SK-N-SH treated with all-trans-retinoic acid at 6 μM for 48 hours (cell line): ENCODE measurements around the gene CHST11.

Experiments used
- GLIS3 ChIP-seq: fragments of 250-450 bp; sonication (Bioruptor Pico); IDR thresholded peaks from 2 replicates; pipeline ENCODE4 v1.5.0; 2020; ENCODE audit warnings: mild to moderate bottlenecking, moderate library complexity
- SNAI2 ChIP-seq: fragments of 250-450 bp; sonication (Bioruptor Pico); IDR thresholded peaks from 2 replicates; pipeline ENCODE4 v1.5.0; 2020; ENCODE audit warnings: mild to moderate bottlenecking, moderate library complexity
- TCF4 ChIP-seq: fragments of 250-450 bp; sonication (Bioruptor Pico); IDR thresholded peaks from 2 replicates; pipeline ENCODE4 v1.8.0; 2021; ENCODE audit warnings: mild to moderate bottlenecking, moderate library complexity, borderline replicate concordance
- ZC3H10 ChIP-seq: fragments of 250-450 bp; sonication (Bioruptor Pico); IDR thresholded peaks from 2 replicates; pipeline ENCODE4 v1.5.1; 2021; ENCODE audit warnings: mild to moderate bottlenecking, moderate library complexity
- ZNF8 ChIP-seq: fragments of 450-650 bp; formaldehyde crosslinking; IDR thresholded peaks from 2 replicates; pipeline ENCODE4 v1.5.0; 2020; ENCODE audit warnings: mild to moderate bottlenecking, moderate library complexity
- TF ChIP-seq, protein P1 (sequence below): fragments of 250-450 bp; sonication (Bioruptor Pico); IDR thresholded peaks from 2 replicates; pipeline ENCODE4 v1.8.0; 2020; ENCODE audit warnings: mild to moderate bottlenecking, moderate library complexity, borderline replicate concordance
- TF ChIP-seq, protein P2 (sequence below): fragments of 250-450 bp; sonication (Bioruptor Pico); IDR thresholded peaks from 2 replicates; pipeline ENCODE4 v1.5.1; 2020; ENCODE audit warnings: low read depth, mild to moderate bottlenecking, moderate library complexity
- TF ChIP-seq, protein P3 (sequence below): fragments of 250-450 bp; sonication (Bioruptor Pico); IDR thresholded peaks from 2 replicates; pipeline ENCODE4 v1.5.0; 2020; ENCODE audit warnings: mild to moderate bottlenecking, moderate library complexity

DNA sequence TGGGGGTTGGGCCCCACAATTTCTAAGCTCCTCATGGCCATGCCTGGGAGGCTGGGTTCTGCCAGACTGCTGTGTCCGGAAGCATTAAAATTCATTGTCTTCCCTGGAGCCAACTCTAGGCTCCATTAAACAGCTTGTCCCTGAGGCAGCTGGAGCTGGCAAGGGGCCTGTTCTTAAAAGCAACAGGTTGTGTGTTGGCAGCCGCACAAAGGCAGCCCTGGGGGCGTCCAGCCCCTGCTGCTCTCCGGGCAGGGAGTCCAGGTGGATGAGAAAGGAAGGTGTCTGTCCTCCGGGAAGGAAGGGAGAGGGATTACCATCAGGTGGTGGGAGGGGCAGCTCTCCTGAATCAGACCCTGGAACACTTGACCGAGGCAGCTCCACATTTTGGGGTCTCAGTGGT, 98.9 kb downstream of the CHST11 start:
- TF ChIP-seq, protein P1, sequence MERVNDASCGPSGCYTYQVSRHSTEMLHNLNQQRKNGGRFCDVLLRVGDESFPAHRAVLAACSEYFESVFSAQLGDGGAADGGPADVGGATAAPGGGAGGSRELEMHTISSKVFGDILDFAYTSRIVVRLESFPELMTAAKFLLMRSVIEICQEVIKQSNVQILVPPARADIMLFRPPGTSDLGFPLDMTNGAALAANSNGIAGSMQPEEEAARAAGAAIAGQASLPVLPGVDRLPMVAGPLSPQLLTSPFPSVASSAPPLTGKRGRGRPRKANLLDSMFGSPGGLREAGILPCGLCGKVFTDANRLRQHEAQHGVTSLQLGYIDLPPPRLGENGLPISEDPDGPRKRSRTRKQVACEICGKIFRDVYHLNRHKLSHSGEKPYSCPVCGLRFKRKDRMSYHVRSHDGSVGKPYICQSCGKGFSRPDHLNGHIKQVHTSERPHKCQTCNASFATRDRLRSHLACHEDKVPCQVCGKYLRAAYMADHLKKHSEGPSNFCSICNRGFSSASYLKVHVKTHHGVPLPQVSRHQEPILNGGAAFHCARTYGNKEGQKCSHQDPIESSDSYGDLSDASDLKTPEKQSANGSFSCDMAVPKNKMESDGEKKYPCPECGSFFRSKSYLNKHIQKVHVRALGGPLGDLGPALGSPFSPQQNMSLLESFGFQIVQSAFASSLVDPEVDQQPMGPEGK (CRISPR knock-in tag) = no peak
- TF ChIP-seq TCF4 (CRISPR knock-in tag) (no peak), ZNF8 (CRISPR knock-in tag) (no peak), GLIS3 (CRISPR knock-in tag) (no peak), SNAI2 (CRISPR knock-in tag) (no peak), ZC3H10 (CRISPR knock-in tag) (no peak)
- TF ChIP-seq, protein P2, sequence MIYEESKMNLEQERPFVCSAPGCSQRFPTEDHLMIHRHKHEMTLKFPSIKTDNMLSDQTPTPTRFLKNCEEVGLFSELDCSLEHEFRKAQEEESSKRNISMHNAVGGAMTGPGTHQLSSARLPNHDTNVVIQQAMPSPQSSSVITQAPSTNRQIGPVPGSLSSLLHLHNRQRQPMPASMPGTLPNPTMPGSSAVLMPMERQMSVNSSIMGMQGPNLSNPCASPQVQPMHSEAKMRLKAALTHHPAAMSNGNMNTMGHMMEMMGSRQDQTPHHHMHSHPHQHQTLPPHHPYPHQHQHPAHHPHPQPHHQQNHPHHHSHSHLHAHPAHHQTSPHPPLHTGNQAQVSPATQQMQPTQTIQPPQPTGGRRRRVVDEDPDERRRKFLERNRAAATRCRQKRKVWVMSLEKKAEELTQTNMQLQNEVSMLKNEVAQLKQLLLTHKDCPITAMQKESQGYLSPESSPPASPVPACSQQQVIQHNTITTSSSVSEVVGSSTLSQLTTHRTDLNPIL (CRISPR knock-in tag) = no peak
- TF ChIP-seq, protein P3, sequence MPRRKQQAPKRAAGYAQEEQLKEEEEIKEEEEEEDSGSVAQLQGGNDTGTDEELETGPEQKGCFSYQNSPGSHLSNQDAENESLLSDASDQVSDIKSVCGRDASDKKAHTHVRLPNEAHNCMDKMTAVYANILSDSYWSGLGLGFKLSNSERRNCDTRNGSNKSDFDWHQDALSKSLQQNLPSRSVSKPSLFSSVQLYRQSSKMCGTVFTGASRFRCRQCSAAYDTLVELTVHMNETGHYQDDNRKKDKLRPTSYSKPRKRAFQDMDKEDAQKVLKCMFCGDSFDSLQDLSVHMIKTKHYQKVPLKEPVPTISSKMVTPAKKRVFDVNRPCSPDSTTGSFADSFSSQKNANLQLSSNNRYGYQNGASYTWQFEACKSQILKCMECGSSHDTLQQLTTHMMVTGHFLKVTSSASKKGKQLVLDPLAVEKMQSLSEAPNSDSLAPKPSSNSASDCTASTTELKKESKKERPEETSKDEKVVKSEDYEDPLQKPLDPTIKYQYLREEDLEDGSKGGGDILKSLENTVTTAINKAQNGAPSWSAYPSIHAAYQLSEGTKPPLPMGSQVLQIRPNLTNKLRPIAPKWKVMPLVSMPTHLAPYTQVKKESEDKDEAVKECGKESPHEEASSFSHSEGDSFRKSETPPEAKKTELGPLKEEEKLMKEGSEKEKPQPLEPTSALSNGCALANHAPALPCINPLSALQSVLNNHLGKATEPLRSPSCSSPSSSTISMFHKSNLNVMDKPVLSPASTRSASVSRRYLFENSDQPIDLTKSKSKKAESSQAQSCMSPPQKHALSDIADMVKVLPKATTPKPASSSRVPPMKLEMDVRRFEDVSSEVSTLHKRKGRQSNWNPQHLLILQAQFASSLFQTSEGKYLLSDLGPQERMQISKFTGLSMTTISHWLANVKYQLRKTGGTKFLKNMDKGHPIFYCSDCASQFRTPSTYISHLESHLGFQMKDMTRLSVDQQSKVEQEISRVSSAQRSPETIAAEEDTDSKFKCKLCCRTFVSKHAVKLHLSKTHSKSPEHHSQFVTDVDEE = no peak
